Stimulated activated CD8-positive, alpha-beta memory T cell treated with anti-CD3 and anti-CD28 coated beads, Interleukin-4, amount 100 ng/mL, for 24 hours (primary cell): Measurements from ENCODE around the gene GRK3.

Source experiments
- DNase-seq: peaks from one replicate; pipeline ENCODE4 v3.0.0-alpha.2; 2020; ENCODE audit warnings: low read depth

Gene GRK3

GRCh38 chr22:25626624-25626990, 62.1 kb downstream of the GRK3 start:
- DNase-seq, result no peak

GRCh38 chr22:25627271-25627852, 62.9 kb downstream of the GRK3 start:
- no peak for DNase-seq

GRCh38 chr22:25628494-25628893, 64.0 kb downstream of the GRK3 start:
- no peak for DNase-seq

GRCh38 chr22:25629613-25630012, 65.1 kb downstream of the GRK3 start:
- no peak for DNase-seq

DNA sequence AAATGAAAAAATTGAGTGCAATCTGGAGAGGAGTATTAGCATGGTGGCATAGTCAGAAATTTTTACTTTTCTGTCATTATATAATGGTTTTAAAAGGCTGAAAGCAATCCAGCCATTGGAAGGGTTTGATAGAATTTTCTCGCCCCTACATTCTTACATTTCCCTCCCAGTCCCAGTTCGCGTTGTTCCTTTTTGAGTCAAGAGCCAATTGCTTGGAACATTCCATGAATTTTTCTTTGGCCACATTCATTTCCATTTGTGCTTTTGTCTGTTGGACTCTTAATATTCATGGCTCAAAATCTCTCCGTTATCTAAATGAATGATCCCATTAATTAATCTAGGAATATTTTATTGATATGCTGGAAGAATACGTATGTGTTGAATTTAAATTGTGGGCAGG, 66.0 kb downstream of the GRK3 start:
- no peak for DNase-seq

GRCh38 chr22:25636323-25636722, 71.8 kb downstream of the GRK3 start:
- no peak for DNase-seq

DNA sequence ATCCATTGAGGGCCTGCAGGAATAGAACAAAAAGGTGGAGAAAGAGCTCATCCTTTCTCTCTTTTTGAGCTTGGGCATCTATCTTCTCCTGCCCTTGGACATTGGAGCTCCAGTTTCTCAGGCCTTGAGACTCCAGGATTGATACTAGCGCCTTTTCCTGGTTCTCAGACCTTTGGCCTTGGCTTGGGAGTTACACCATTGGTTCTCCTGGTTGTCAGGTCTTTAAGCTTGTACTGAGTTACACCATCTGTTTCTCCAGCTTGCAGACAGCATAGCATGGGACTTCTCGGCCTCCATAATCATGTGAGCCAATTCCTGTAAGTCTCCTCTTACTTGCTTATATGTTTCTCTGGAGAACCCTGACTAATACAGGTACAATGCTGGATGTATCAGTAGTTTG, 72.6 kb downstream of the GRK3 start:
- DNase-seq, result no peak

DNA sequence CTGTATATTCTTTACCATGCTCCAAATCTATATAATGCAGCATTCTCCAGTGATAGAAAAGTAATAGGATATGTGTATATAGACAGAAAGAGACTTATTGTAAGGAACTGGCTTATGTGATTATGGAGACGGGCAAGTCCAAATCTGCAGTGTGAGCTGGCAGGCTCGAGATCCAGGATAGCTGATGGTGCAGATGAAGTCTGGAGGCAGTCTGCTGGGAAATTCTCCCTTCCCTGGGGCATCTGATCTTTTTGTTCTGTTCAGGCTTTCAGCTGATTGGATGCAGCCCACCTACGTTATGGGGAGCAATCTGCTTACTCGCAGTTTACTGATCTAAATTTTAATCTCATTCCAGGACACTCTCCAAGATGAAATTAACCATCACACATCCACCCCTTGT, 73.2 kb downstream of the GRK3 start:
- no peak for DNase-seq

GRCh38 chr22:25638638-25639037, 74.2 kb downstream of the GRK3 start:
- no peak for DNase-seq

GRCh38 chr22:25641650-25642049, 77.2 kb downstream of the GRK3 start:
- no peak for DNase-seq

- no peak for DNase-seq
Measured at GRCh38 chr22:25643232-25644000, 78.9 kb downstream of the GRK3 start.

DNA sequence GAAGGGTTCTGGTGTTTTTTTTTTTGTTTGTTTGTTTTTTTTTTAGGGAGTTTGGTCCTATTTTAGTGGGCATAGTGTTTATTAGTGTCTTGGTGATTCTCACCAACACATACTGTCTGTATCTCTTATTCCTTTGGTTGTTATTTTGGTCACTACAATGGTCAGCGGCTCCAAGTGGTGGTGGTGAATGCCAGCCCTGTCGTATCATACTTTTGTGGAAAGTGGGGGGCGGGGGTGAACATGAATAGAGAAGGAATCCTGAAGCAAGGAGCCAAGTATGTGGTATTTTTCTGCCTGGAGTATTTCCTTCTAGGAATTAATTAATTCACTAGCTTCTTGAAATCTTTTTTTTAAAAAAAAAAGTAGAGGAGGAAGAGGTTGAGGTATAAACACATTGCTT, 79.6 kb downstream of the GRK3 start:
- no peak for DNase-seq

GRCh38 chr22:25645266-25645665, 80.8 kb downstream of the GRK3 start:
- no peak for DNase-seq

GRCh38 chr22:25645964-25646363, 81.5 kb downstream of the GRK3 start:
- DNase-seq, result no peak

GRCh38 chr22:25650833-25651232, 86.4 kb downstream of the GRK3 start:
- no peak for DNase-seq

- DNase-seq, result no peak
Measured at GRCh38 chr22:25651332-25652085, 87.0 kb downstream of the GRK3 start.

DNA sequence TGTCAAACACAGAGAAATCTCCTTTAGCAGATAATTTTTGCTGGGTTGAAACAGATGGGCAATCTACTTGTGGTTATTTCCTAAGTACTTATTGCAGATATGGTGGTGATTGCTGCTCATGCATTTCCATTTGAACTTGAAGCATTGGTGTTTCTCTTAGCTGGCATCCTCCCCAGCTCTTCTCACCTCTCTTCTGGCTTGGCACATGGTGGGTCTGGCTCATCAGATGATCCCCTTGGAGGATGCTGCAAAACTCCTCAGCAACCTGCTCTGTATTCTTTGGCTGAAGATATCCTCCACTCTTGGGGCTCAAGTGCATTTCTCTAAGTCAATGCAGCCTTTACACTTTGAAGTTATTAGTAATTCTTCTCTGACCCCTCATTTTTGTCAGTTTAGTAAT, 90.2 kb downstream of the GRK3 start:
- no peak for DNase-seq

DNA sequence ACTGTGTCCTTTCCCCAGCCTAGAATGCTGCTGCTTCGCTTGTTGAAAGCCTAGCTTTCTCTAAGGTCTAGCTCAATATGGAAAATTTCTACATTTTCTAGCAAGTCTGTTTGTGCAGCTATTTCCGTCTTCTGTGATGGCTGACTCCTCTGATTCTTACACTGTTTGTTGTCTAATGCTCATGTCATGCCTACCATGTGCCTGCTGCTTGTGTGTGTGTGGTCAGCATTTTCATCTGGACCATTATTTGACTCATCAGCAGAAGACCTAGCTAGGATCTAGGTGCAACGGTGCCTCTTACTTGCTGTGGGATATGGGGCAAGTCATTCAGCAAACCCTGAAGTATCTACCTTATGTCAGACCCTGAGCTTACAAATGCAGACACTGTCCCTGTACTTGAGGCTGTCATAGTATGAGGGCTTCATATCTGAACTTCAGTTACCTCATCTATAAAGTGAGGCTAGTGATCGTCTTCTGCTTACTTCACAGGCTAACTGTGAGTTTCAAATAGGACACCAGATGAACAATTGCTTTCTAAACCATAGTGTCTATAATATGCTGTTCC, 91.0 kb downstream of the GRK3 start:
- DNase-seq, result no peak

GRCh38 chr22:25656724-25657123, 92.2 kb downstream of the GRK3 start:
- DNase-seq, result no peak

- no peak for DNase-seq
Measured at GRCh38 chr22:25658633-25659032, 94.2 kb downstream of the GRK3 start.

DNA sequence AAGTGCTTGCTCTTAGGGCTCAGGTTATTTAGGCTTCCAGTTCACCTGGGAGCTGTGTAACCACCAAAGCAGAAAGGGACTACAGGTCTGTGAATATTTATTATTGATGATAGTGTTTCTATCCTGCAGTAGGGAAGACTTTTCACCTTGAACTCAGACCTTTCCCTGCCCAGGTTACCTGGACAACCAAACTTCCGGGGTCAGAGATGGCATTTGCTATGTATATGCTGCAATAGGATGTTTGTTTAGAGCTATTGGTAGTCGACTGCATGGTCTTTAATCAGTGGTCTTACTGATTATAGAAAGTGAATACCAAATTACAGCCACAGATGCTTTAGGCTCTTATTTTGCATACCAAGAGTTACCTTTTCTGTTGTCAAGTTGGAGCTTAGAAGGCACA, 94.9 kb downstream of the GRK3 start:
- DNase-seq, result no peak

DNA sequence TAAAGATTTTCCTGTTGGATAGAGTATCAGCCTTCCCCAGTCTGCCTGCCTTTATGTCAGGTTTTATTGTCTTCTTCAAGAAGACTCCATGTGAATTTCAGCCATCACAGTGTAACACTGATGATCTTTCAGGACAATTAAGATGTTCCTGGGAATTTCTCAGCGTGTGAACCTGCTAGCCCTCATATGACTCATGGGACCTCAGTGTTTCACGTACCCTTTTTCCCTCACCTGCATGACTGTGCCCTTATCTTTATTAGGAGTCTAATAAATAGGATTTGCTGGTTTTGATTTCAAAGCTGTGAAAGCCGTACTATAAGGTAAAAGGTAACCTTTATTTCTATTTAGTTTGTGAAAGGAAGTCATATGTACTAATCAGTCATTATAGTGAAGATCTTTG, 95.9 kb downstream of the GRK3 start:
- DNase-seq, result no peak

DNA sequence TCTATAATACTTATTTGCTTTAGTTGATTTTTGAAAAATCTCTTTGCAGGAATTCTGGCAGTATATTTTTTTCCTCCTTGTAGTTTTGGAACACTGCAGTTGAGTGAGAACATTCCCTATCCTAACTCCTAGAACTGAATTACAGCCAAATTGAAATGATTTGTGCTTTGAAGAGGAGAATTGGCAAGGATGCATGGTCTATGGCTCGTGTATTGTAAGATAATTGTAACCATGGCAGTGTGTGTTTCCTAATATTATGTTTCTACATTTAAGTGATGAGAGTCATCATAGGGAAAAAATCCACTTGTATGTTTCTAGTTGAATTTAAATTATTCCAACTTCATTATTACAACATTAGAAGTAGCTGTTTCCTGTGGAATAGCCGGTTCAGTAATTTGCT, 96.6 kb downstream of the GRK3 start:
- DNase-seq, result no peak
